GM19351 (cell line): ENCODE data around the gene PRMT7.

ENCODE experiments used
- ATAC-seq: cut with Tn5 transposase; IDR thresholded peaks from one replicate; pipeline ENCODE4 v1.9.1; 2021; ENCODE audit warnings: mild to moderate bottlenecking, moderate library complexity; ENCODE audit not compliant: unreplicated experiment

PRMT7 gene

DNA sequence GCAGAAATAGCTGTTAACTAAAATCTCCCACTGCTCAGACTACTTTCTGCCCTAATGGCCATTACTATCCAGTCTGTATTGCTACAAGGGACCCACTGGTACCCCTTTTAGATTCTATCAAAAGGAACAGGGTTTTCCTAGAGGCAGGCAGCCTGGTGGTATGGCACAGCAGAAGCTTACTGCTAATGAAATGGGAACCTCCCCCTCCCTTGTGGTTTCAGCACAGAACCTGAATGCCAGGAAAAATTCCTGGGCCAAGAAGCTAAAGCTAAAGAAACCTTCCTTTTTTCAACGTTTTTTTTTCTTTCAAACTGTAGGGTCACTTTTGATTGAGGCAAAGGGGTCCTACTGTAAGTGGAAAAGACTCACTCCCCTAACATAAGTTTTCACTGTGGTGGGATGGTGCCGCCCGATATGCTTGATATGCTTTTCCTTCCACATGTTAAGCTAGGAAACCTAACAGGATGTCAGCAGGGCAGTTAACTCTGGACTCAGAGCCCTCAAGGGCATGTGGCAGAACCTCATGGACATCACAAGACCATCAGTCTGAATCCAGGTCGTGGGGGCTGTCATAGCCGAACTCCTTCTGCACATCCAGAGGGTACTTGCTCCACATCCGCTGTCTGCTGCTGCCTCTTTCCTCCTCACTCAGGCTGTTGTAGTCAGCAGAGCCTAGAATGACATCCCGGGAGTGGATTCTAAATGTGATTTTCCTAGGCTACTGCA, 9.9 kb upstream of the PRMT7 start:
- no peak for ATAC-seq

DNA sequence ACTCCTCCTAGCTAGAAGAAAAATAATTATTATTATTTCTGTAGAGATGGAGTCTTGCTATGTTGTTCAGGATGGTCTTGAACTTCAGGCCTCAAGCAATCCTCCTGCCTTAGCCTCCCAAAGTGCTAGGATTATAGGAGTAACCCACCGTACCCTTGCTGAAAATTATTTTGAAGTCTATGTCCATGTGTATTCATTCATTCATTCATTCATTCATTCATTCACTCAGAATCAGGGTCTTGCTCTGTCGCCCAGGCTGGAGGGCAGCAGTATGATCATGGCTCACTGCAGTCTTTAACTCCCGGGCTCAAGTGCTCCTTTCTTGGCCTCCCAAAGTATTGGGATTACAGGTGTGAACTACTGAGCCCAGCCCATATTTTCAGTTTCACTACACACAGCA, 4.2 kb upstream of the PRMT7 start:
- no peak for ATAC-seq

DNA sequence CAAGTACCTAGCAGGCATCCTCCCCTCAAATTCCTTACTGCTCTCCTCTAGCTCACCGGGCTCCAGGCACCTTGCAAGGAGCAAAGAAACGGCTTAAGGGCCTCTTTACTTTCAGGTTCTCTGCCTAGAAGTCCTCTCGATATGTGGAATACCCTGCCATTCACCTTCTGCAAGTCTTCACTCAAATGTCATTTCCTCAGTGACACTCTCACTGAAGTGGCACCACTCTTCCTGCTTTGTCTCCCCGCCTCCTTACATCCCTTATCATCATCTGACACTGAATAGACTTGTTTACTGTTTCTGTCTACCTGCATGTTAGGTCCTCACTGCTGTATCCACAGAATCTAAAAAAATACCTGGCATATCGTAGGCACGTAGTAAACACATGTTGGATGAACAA, 1.0 kb upstream of the PRMT7 start:
- ATAC-seq = no peak

DNA sequence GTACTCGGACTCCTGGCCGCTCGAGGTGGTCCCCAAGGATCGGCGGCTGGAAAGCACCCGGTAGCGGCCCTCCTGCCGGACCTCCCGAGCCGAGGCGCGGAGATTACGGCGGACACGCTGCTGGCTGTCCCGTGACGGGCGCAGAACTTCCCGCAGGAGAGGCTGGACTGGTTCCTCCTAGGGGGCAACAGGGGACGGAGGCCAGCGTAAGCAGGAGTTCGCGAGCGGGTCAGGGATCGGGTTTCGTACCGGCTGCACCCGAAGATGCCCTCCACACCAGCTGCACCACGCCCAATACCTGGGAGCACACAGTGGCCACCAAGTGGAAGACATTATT, 414 bp upstream of the PRMT7 start:
- no peak for ATAC-seq

DNA sequence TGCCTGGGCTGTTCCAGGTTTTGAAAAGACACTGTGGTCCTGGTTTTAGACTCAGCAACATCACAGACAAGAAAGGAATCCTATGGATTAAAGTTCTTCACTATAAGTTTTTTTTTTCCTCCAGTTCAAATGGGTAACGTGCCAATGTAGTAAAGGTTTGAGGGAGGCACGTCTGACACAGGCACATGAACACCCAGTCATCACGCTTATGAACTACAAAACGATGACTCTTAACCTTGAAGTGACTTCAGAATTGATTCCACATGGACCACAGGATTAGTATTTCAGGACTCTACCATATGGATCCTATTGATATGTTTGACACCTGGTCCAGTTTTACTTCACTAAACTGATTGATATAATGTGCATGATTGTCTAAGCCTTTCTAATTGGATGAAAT, 2.3 kb downstream of the PRMT7 start:
- no peak for ATAC-seq

DNA sequence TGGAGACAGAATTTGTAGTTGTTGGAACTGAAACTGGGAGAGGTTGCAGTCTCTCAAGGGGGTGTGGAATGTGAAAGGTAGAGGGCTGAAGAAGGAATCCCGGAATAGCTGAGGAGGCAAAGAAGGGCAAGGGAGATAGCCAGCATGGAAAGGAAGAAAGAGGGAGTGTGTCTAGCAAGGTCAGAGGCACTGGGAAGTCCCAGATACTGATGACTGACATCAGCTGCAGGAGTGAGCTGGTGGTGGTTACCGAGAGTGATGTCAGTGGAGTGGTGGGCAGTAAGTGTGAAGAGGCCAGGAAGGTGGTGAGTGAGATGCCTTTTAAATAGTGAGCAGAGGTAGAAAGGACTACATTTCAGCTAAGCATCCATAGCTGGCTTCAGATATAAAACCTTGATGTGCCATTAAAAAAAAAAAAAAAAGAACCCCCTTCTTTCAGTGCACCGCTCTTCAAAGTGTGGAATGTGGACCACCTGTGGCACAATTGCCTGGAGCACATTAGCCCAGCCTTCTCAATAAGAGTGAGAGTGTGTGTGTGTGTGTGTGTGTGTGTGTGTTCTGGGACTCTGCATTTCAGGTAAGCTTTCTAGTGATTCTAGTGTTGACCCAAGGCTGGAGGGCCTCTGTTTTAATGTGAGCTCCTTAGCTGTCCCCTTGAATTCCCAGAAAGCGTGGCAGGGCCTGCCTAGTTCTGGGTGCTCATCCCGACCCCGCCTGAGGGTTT, 8.5 kb downstream of the PRMT7 start:
- peak; percentile 51 for ATAC-seq

DNA sequence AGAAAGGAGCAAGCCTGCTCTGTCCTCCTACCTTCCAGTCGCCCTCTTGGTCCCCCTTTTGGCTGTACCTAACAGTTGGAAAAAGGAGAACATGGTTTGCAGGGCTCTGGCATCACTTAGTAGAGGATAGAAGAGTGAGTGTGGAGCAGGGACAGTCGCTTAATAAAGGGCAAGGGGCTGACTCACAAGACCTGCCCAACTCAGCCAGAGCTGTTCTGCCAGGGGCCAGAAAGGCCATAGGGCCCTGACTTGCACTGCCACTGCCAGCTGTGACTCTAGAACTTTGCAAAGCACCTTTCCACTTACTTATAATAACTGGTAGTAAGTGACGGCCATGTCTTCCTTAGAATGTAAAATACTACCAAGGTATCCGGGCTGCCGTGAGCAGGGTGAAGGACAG, 13.5 kb downstream of the PRMT7 start:
- no peak for ATAC-seq

DNA sequence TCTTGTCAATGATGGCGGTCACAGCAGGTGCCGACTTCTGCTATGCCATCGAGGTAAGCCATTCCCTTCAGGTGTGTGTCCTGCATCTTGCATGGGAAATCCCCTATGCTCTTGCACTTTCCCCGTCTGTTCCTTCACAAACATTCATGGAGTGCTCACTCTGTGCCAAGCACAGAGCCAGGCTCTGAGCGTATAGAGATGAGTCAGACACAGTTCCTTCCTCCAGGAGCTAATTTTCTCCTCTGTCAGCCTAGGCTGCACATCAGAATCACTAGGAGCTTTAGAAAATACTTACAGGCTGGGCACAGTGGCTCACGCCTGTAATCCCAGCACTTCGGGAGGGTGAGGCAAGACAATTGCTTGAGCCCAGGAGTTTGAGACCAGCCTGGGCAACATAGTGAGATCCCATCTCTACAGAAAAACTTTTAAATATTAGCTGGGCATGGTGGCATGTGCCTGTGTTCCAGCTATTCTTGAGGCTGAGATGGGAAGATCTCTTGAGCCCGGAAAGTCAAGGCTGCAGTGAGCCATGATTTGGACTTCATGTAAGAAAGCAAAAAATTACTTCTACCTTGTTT, 14.1 kb downstream of the PRMT7 start:
- no peak for ATAC-seq

DNA sequence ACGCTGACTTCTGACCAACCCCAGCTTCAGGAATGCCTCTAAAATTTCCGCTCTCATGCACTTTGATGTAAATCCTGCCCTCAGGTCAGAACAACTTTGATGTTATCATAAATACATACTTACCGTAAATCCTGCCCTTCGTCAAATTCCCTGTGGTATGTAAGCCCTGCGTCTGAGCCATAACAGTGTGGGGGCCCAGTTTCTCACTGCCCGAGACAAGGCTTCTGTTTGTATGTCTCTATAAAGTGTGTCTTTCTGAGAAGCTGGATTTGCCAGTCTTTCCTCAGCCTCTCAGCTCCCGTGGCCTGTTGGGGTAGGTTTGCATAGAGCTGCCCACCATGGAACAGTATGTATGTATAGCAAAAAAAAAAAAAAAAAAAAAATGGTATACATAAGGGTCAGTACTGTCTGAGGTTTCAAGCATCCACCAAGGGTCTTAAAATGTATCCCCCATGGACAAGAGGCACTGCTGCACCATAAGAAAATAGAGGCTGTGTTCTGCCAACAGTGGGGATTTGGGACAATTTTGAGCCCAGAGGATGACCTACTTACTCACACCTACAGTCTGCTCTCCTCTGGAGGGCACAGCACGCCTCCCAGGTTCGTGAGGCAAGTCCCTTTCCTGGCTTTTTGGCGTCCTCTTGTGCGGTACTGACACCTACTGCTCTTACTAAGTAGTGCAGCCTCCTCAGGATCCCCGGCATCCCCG, 17.5 kb downstream of the PRMT7 start:
- no peak for ATAC-seq

DNA sequence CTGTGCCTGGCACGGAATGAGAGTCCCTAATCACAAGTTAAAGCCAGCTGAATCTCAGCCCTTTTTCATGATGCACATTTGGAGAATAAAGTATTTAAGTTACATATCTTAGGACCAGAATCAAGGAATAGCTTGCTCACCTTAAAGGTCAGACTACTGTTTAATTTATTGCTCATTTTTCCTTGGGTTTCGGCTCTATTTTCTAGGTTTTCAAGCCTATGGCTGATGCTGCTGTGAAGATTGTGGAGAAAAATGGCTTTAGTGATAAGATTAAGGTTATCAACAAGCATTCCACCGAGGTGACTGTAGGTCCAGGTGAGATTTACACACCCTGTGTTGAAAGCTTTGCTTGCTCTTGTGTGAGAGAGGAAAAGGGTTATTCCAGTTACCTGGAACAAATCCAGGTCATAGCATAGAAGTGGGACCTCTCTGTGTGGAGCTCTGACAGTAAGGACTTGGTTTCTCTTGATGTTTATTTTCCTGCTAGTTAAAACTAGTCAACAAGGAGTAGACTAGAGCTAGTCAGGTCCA, 18.1 kb downstream of the PRMT7 start:
- ATAC-seq = no peak

DNA sequence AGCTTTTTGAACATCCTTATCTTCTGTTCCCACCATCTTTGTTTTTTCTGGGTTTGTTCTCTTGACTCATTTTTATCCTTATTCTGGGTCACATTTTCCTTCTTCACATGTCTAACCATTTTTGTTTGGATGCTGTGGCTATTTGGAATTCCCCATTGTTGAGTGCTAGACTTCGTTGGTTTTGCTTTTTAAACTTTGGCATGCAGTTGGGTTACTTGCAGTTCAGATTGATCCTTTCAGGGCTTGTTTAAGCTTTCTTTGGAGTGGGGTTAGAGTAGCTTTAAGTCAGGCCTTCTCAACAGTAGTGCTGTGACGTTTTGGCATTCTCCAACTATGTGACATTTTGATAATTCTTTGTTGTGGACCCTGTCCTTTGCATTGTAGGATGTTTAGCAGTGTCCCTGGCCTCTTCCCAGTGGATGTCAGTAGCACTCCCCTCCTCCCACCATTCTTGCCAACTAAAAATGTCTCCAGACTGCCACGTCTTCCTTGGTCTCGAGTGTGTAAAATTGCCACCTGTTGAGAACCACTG, 21.1 kb downstream of the PRMT7 start:
- ATAC-seq = no peak

DNA sequence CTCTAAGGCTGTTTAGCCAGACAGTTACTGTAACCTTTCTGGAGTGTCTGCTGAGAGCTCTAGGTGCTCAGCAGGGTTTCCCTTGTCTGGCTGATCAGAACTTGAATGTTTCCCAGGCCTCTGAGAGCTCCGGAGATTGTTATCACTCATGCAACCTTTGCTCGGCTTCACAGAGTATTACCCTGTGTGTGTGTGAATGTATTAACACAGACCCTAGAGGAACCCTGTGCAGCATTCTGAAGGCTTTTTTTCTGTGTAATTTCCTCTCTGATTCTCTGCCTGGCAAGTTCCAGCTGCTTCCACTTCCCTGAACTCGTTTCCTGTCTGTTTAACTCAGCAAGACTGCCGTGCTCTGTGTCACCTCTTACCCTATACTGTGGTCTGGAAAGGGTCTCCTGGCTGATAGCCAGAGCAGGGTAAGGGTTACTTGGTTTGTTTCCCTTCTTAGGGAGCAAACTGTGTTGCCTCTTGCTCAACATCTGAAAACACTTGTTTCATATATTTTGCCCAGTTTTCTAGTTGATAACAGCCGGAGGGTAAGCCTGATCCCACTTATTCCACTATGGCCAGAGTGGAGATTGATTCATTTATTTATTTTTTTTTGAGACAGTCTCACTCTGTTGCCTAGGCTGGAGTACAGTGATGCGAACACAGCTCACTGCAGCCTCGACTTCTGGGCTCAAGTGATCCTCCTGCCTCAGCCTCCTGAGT, 21.7 kb downstream of the PRMT7 start:
- no peak for ATAC-seq

DNA sequence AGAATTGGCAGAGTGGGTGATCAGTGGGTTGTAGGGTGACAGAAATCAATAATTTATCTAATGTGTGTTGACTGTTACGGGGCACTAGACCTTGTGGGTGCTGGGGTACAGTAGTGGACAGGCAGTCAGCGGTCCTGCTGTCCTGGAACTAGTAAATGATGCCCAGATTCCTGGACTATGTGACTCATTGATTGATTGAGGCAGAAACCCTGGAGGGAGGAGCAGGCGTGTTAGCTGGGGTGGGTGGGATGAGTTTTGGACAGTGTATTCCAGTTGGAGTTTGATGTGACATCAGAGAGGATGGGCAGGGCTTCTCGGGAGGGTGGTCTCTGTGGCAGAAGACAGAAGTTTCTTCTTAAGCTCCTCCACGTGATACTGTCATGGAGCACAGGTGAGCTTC, 24.4 kb downstream of the PRMT7 start:
- ATAC-seq = no peak

DNA sequence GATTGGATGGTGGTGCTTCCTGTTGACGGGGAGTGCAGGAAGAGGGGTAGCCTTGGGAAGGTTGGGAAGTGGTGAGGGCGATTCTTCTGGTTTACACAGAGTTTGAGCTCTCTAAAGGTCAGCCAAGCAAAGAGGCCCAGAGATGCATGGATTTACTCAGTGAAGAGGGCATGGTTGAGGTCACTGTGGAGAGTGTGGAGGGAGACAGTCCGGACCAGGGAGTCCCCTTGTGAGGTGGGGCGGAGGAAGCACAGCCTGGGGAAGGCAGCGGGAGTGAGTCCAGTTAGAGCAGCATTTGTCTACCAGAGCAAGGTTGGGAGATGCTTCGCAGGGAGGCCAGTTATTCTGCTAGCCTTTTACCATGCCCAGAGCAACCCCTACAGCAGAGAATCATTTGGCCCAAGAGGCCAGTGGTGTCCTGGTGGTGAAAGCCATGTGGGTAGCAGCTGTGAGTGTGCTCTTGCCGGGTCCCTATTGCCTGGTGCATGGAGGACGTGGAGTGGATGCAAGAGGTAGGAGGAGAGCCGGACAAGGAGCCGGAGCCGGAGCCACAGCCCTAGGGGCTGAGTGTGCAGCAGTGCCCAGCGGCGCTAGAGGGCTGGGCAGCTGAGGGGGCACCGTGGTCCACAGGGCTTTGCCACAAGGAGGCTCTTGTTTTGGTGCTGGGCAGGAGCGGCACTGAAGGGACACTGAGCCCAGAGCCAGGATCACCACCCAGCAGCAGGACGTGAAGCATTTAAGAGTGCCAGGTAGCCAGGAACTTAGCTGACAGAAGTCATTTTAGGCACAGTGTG, 27.7 kb downstream of the PRMT7 start:
- ATAC-seq = no peak

DNA sequence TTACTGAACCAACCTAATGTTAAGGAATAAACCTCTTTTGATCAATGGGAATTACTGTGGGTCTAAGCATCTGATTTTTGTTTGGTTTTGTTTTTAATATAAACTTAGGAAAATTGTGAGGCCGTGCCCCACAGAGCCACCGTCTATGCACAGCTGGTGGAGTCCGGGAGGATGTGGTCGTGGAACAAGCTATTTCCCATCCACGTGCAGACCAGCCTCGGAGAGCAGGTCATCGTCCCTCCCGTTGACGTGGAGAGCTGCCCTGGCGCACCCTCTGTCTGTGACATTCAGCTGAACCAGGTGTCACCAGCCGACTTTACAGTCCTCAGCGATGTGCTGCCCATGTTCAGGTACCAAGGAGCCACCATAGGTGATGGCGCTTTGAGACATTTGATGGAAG, 28.4 kb downstream of the PRMT7 start:
- no peak for ATAC-seq

DNA sequence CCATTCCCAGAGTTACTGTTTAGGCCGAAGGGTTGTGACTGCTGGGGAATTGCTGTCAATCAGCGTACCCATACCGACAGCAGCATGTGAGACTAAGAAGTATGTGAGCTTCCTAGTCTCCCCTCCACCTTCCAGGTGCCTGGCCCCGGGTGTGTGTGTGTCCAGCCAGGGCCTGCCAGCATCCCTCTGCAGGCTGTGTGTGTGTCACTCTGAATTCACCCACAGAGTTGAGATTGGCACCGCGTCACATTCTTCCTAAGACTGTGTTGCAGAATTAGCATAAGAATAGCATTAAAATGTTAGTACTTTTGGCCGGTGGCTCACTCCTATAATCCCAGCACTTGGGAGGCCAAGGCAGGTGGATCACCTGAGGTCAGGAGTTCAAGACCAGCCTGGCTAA, 31.8 kb downstream of the PRMT7 start:
- no peak for ATAC-seq

DNA sequence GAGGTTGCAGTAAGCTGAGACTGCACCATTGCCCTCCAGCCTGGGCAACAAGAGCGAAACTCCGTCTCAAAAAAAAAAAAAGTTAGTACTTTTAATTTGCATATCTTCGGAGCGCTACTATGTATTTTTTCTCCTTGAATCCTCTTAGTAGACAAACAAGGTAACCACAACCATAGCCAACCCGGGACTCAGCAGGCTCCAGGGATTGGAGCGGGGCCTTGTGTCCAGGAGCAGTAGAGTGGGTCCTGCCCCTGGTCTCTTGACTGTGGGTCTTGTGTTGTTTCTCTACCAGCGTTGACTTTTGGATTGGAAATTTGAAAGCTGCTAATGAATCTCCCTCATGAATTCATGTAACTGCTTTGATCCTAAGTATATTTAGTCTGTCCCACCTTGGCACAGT, 32.3 kb downstream of the PRMT7 start:
- no peak for ATAC-seq

DNA sequence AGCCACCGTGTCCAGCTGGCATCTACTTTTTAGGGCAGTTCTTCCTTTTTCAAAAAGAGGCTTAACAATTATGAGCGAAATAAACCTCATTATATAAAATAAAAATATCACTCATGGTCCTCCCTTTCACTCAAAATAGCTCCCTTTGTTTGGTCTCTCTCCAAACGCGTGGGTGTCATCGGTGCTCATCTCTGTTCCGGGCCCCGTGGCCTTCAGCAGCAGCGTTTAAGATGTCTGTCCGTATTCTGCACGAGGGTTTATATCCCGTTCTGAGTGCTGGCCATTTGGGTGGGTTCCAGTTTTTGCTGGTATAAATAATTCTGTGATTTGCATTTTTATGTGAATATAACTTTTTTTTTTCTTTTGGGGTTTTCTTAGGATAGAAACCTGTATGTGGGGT, 33.4 kb downstream of the PRMT7 start:
- no peak for ATAC-seq

DNA sequence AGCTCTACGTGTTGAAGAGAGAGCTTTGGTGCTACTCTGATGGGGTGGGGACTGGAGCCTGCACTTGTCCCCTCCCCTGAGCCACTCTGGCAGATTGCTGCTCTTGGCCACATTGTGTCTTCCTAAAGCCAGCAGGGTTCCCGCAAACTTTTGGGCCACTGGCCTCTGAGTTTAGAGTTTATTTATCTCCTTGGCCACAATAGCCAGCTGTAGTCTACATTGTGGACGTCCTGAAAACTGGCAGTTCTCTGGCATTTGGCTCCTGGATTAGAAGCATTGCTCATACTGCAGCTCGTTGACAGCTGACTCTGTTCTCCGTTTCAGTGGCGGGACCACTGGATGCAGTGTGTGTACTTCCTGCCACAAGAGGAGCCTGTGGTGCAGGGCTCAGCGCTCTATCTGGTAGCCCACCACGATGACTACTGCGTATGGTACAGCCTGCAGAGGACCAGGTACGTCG, 34.6 kb downstream of the PRMT7 start:
- ATAC-seq = no peak
